ENCODE results near the gene KLHL17. TPM values are rescaled to one million over a fixed set of nuclear protein-coding genes. Genes with fewer than 3 reads are reported as not detected.
A peak's percentile ranks its signal among the peaks of the same experiment; 100 is the strongest.

KLHL17 gene
- total and polyA plus RNA-seq, 9 of the 15 experiments (the other 6 are each of a cell fraction or from before 2014, with no cell fraction given), result 0.14 to 84.8 (median 13.0) TPM

- TF ChIP-seq BRD4 (IDR thresholded peaks at IDR 0.05), result no peak
- peak; percentile 66; the same call in 1 of the 2 replicates for TF ChIP-seq CTBP1 (IDR thresholded peaks at IDR 0.05; ENCODE audit: borderline replicate concordance)
- no peak for TF ChIP-seq ADNP (tag; IDR thresholded peaks at IDR 0.05)
- no peak for TF ChIP-seq HDAC3 (IDR thresholded peaks at IDR 0.05; ENCODE audit: borderline replicate concordance, partially characterized antibody)
- 0 out of 2 replicates have a peak, but pooled peaks have one; percentile 63 for TF ChIP-seq ZNF232 (CRISPR knock-in tag; IDR thresholded peaks at IDR 0.05)
- TF ChIP-seq CREM (IDR thresholded peaks at IDR 0.05; ENCODE audit: low read depth), result peak; percentile 84
- TF ChIP-seq NFIC (IDR thresholded peaks at IDR 0.05), result peak; percentile 64
- TF ChIP-seq, protein P1, sequence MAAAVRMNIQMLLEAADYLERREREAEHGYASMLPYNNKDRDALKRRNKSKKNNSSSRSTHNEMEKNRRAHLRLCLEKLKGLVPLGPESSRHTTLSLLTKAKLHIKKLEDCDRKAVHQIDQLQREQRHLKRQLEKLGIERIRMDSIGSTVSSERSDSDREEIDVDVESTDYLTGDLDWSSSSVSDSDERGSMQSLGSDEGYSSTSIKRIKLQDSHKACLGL (CRISPR knock-in tag; IDR thresholded peaks at IDR 0.05; ENCODE audit: borderline replicate concordance, poor library complexity, severe bottlenecking), result peak; percentile 14
- TF ChIP-seq, protein P2, sequence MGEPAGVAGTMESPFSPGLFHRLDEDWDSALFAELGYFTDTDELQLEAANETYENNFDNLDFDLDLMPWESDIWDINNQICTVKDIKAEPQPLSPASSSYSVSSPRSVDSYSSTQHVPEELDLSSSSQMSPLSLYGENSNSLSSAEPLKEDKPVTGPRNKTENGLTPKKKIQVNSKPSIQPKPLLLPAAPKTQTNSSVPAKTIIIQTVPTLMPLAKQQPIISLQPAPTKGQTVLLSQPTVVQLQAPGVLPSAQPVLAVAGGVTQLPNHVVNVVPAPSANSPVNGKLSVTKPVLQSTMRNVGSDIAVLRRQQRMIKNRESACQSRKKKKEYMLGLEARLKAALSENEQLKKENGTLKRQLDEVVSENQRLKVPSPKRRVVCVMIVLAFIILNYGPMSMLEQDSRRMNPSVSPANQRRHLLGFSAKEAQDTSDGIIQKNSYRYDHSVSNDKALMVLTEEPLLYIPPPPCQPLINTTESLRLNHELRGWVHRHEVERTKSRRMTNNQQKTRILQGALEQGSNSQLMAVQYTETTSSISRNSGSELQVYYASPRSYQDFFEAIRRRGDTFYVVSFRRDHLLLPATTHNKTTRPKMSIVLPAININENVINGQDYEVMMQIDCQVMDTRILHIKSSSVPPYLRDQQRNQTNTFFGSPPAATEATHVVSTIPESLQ (CRISPR knock-in tag; IDR thresholded peaks at IDR 0.05), result 0 out of 2 replicates have a peak, but pooled peaks have one; percentile 18
- TF ChIP-seq EP400 (IDR thresholded peaks at IDR 0.05), result peak; percentile 74
- no peak for TF ChIP-seq ZNF133 (CRISPR knock-in tag; IDR thresholded peaks at IDR 0.05)
- TF ChIP-seq KAT8 (IDR thresholded peaks at IDR 0.05; ENCODE audit: low read depth), result no peak
- TF ChIP-seq ZSCAN32 (CRISPR knock-in tag; IDR thresholded peaks at IDR 0.05), result no peak
- no peak for TF ChIP-seq BCL6 (CRISPR knock-in tag; IDR thresholded peaks at IDR 0.05)
- no peak for TF ChIP-seq ZNF445 (CRISPR knock-in tag; IDR thresholded peaks at IDR 0.05; ENCODE audit: low read depth)
- no peak for TF ChIP-seq CCAR2 (IDR thresholded peaks at IDR 0.05; ENCODE audit: low read depth, low read length)
- peak; percentile 76; the same call in 1 of the 2 replicates for TF ChIP-seq MTA3 (IDR thresholded peaks at IDR 0.05; ENCODE audit: borderline replicate concordance)
- no peak for TF ChIP-seq ZNF695 (CRISPR knock-in tag; IDR thresholded peaks at IDR 0.05)
- TF ChIP-seq ZNF830 (CRISPR knock-in tag; IDR thresholded peaks at IDR 0.05), result no peak
- peak; percentile 59; the same call in 1 of the 2 replicates for TF ChIP-seq KDM2B (CRISPR knock-in tag; IDR thresholded peaks at IDR 0.05)
- TF ChIP-seq BRF1 (IDR thresholded peaks at IDR 0.05; ENCODE audit: borderline replicate concordance, extremely low read depth, insufficient read length), result no peak
- no peak for TF ChIP-seq BACH1 (tag; IDR thresholded peaks at IDR 0.05)
- peak; percentile 85 for TF ChIP-seq NCOA1 (IDR thresholded peaks at IDR 0.05; ENCODE audit: low read depth)
- peak; percentile 95 to 97 for TF ChIP-seq MNT (conservative IDR thresholded peaks at IDR 0.05)
These were observed 52.9 kb downstream of the KLHL17 start, which contains the start of gene ISG15 (continued) for GRCh38 chr1:1013105-1013921.
